Measurements from ENCODE around the gene STEAP2. TPM values are rescaled to one million over a fixed set of nuclear protein-coding genes. Genes with fewer than 3 reads are reported as not detected.

The STEAP2 gene
- total RNA-seq, 4 donors from 2014 or later: 10.9 to 84.7 (median 37.5) TPM

DNA sequence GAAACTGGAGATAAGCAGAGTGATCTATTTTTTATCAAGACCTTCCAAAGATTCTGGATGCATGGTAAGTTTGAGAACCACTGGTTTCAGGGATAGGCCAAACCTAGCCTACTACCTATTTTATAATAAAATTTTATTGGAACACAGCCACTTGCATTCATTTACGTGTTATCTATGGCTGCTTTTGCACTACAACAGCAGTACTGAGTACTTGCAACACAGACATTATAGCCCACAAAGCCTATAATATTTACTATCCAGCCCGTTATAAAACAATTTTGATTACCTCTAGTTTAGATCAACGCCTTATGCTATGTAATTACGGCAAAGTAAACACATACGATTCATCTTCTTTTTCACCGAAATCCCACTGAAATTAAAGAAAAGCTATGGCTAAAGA lies 38.9 kb upstream of the STEAP2 start:
- DNase-seq (ENCODE audit: low spot score) (no peak), ATAC-seq (ENCODE audit: low FRiP score) (no peak)
- TF ChIP-seq, protein P1, sequence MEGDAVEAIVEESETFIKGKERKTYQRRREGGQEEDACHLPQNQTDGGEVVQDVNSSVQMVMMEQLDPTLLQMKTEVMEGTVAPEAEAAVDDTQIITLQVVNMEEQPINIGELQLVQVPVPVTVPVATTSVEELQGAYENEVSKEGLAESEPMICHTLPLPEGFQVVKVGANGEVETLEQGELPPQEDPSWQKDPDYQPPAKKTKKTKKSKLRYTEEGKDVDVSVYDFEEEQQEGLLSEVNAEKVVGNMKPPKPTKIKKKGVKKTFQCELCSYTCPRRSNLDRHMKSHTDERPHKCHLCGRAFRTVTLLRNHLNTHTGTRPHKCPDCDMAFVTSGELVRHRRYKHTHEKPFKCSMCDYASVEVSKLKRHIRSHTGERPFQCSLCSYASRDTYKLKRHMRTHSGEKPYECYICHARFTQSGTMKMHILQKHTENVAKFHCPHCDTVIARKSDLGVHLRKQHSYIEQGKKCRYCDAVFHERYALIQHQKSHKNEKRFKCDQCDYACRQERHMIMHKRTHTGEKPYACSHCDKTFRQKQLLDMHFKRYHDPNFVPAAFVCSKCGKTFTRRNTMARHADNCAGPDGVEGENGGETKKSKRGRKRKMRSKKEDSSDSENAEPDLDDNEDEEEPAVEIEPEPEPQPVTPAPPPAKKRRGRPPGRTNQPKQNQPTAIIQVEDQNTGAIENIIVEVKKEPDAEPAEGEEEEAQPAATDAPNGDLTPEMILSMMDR (IDR thresholded peaks at IDR 0.05): no peak

- DNase-seq (ENCODE audit: low spot score) (no peak), ATAC-seq (ENCODE audit: low FRiP score) (no peak)
- TF ChIP-seq, protein P1 (IDR thresholded peaks at IDR 0.05): no peak
Observed at GRCh38 chr7:90173127-90173844, 38.3 kb upstream of the STEAP2 start.

GRCh38 chr7:90175667-90176066 lies 35.9 kb upstream of the STEAP2 start:
- no peak for ATAC-seq (ENCODE audit: low FRiP score)
- DNase-seq (ENCODE audit: low spot score): no peak
- TF ChIP-seq, protein P1 (IDR thresholded peaks at IDR 0.05): no peak

GRCh38 chr7:90176195-90176594 lies 35.3 kb upstream of the STEAP2 start:
- TF ChIP-seq, protein P1 (IDR thresholded peaks at IDR 0.05): no peak
- DNase-seq (ENCODE audit: low spot score): no peak
- no peak for ATAC-seq (ENCODE audit: low FRiP score)

DNA sequence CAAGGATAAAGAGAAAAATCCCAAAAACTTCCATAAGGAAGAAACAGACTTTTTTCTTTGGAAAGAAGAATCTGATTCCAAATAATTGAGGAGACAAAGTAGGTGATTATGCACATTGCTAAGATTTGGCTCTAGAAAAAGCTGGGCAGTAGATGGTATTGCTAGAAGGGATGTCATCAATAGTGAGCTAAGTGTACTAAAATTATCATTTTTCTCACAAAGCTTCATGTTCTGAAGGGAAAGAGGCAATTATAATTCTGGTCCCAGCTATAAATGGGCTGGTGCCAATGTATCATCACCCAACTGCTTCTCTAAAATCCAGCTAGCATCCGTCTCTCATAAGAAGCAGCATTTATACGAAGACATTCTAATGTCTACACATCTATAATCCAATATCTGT lies 33.4 kb upstream of the STEAP2 start:
- DNase-seq (ENCODE audit: low spot score) (no peak), ATAC-seq (ENCODE audit: low FRiP score) (no peak)
- TF ChIP-seq, protein P1 (IDR thresholded peaks at IDR 0.05): no peak

- ATAC-seq (ENCODE audit: low FRiP score) (no peak), DNase-seq (ENCODE audit: low spot score) (no peak)
- TF ChIP-seq, protein P1 (IDR thresholded peaks at IDR 0.05): no peak
Observed at GRCh38 chr7:90178679-90179278, 32.8 kb upstream of the STEAP2 start.
